Testis (tissue), 2 donors: ENCODE measurements around the gene TTF1.

ENCODE experiments used
- POLR2A ChIP-seq: fragments of 450-650 bp; IDR thresholded peaks from one replicate; pipeline ENCODE4 v1.6.1; 2017; ENCODE audit warnings: antibody characterized with exemption, mild to moderate bottlenecking, moderate library complexity
- TF ChIP-seq, protein P1 (sequence below), 3 experiments: fragments of 450-650 bp in 2 of 3; fragments of 200-600 bp in 1 of 3; sonication (generic) in 1 of 3; IDR thresholded peaks; one replicate each; pipeline ENCODE4 v1.5.1; 2016 to 2019; ENCODE audit warnings: antibody characterized with exemption in 3 of 3, mild to moderate bottlenecking in 2 of 3, moderate library complexity in 1 of 3

DNA sequence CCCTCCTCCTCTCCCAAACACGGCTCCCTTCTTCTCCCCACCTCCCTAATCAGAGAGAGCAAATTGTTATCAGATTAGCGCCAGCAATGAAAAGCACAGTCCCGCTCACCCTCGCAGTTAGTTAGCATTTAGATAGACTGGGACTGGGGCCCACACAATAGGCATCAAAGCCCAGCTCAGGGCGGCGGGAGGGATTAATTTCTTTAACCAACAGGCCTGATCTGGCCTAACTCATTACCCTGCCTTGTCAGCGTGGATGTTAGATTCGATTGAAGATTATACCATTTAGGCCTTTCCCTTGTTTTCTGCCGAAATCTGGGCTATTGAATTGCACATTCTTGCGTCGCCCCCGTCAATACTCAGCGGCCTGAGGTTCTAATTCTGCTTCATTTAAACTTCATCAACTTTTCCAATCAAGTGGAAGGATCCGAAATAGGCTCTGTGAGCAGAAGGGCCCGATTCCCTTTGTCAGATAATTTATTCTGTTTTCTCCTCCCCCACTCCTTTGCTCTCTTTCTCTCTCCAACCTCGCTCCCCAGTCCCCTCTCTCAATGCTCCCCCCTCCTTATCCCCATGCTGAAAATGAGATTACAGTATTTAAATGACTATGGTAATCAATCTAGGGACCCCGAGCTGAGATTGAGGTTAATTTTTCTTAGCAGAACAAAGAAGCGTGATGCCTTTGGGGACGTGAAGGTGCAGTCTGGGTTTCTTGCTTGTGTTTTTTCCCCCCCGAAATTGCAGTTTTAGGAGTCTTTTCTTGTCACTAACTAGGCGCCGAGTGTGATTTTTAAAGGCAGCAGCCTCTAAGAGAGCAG, 18.4 kb upstream of the TTF1 start:
- TF ChIP-seq, protein P1, sequence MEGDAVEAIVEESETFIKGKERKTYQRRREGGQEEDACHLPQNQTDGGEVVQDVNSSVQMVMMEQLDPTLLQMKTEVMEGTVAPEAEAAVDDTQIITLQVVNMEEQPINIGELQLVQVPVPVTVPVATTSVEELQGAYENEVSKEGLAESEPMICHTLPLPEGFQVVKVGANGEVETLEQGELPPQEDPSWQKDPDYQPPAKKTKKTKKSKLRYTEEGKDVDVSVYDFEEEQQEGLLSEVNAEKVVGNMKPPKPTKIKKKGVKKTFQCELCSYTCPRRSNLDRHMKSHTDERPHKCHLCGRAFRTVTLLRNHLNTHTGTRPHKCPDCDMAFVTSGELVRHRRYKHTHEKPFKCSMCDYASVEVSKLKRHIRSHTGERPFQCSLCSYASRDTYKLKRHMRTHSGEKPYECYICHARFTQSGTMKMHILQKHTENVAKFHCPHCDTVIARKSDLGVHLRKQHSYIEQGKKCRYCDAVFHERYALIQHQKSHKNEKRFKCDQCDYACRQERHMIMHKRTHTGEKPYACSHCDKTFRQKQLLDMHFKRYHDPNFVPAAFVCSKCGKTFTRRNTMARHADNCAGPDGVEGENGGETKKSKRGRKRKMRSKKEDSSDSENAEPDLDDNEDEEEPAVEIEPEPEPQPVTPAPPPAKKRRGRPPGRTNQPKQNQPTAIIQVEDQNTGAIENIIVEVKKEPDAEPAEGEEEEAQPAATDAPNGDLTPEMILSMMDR (IDR thresholded peaks at IDR 0.05) = no peak
- no peak for TF ChIP-seq POLR2A
